WTC11 (cell line): ENCODE results near the gene ZFHX2. TPM values are rescaled to one million over a fixed set of nuclear protein-coding genes. Genes with fewer than 3 reads are reported as not detected.

Experiments
- ATAC-seq: fragments of 200-7000 bp; cut with Tn5 transposase; 2 replicates; pipeline ENCODE4 v1.10.0; 2021; ENCODE audit warnings: mild to moderate bottlenecking, moderate library complexity
- CTCF ChIA-PET: fragments of 300-600 bp; sonication (Branson Sonifier 250); formaldehyde crosslinking; loops from one replicate; lab custom pipeline; 2021; ENCODE audit warnings: antibody characterized with exemption; lab: Charles Lee
- POLR2A ChIA-PET: fragments of 350-600 bp; sonication (Branson Sonifier 250); formaldehyde crosslinking; loops from one replicate; lab custom pipeline; 2021; ENCODE audit warnings: antibody characterized with exemption; lab: Charles Lee
- DNase-seq: peaks from one replicate; pipeline ENCODE4 v3.0.0; 2021; ENCODE audit warnings: low spot score
- H3K27ac Mint-ChIP-seq: 2 replicates; pipeline ENCODE4 v1.8.0; 2021; ENCODE audit warnings: mixed read lengths
- H3K27me3 Mint-ChIP-seq: 2 replicates; pipeline ENCODE4 v1.8.0; 2021; ENCODE audit warnings: low read depth, mild to moderate bottlenecking, moderate library complexity, mixed read lengths
- H3K36me3 Mint-ChIP-seq: 2 replicates; pipeline ENCODE4 v1.8.0; 2021; ENCODE audit warnings: mixed read lengths
- H3K4me1 Mint-ChIP-seq: 2 replicates; pipeline ENCODE4 v1.8.0; 2022; ENCODE audit warnings: mixed read lengths
- H3K4me3 Mint-ChIP-seq: 2 replicates; pipeline ENCODE4 v1.8.0; 2021; ENCODE audit warnings: mild to moderate bottlenecking, moderate library complexity, mixed read lengths
- H3K9me3 Mint-ChIP-seq: 2 replicates; pipeline ENCODE4 v1.8.0; 2021; ENCODE audit warnings: mixed read lengths
- AR ChIP-seq: fragments of 250-450 bp; sonication (Bioruptor Pico); IDR thresholded peaks from 2 replicates; pipeline ENCODE4 v1.9.0; 2021; ENCODE audit warnings: mild to moderate bottlenecking
- CBFB ChIP-seq: sonication (generic); formaldehyde crosslinking; IDR thresholded peaks from 2 replicates; pipeline ENCODE4 v1.8.1; 2022; ENCODE audit warnings: mild to moderate bottlenecking, low read depth, missing genetic modification reagents
- E2F1 ChIP-seq: sonication (generic); formaldehyde crosslinking; IDR thresholded peaks from 2 replicates; pipeline ENCODE4 v1.8.0; 2022; ENCODE audit warnings: mild to moderate bottlenecking, missing genetic modification reagents
- ESRRA ChIP-seq: sonication (generic); formaldehyde crosslinking; IDR thresholded peaks from 2 replicates; pipeline ENCODE4 v1.8.1; 2022; ENCODE audit warnings: mild to moderate bottlenecking, missing genetic modification reagents, borderline replicate concordance
- FOXK1 ChIP-seq: sonication (generic); formaldehyde crosslinking; IDR thresholded peaks from 2 replicates; pipeline ENCODE4 v1.8.0; 2022; ENCODE audit warnings: mild to moderate bottlenecking, moderate library complexity, missing genetic modification reagents
- GRHL2 ChIP-seq: fragments of 250-450 bp; sonication (Bioruptor Pico); IDR thresholded peaks from 2 replicates; pipeline ENCODE4 v1.8.0; 2022; ENCODE audit warnings: mild to moderate bottlenecking, moderate library complexity; ENCODE audit not compliant: insufficient replicate concordance, severe bottlenecking
- JAZF1 ChIP-seq: fragments of 250-450 bp; sonication (Bioruptor Pico); IDR thresholded peaks from 2 replicates; pipeline ENCODE4 v1.9.0; 2021; ENCODE audit warnings: moderate library complexity, mild to moderate bottlenecking, inconsistent platforms
- JUN ChIP-seq: sonication (generic); formaldehyde crosslinking; IDR thresholded peaks from 2 replicates; pipeline ENCODE4 v1.8.0; 2023; ENCODE audit warnings: mild to moderate bottlenecking, missing genetic modification reagents
- KAT7 ChIP-seq: sonication (generic); formaldehyde crosslinking; IDR thresholded peaks from 2 replicates; pipeline ENCODE4 v1.8.1; 2023; ENCODE audit warnings: missing genetic modification reagents, mild to moderate bottlenecking, borderline replicate concordance
- MLX ChIP-seq: sonication (generic); formaldehyde crosslinking; IDR thresholded peaks from 2 replicates; pipeline ENCODE4 v1.8.1; 2023; ENCODE audit warnings: mild to moderate bottlenecking, missing genetic modification reagents, moderate library complexity
- NR2C2 ChIP-seq: sonication (generic); formaldehyde crosslinking; IDR thresholded peaks from 2 replicates; pipeline ENCODE4 v1.8.0; 2022; ENCODE audit warnings: mild to moderate bottlenecking, missing genetic modification reagents
- NR3C1 ChIP-seq: sonication (generic); formaldehyde crosslinking; conservative IDR thresholded peaks from 2 replicates; pipeline ENCODE4 v1.8.1; 2023; ENCODE audit warnings: low read depth, mild to moderate bottlenecking, missing genetic modification reagents
- PRDM15 ChIP-seq: sonication (generic); formaldehyde crosslinking; IDR thresholded peaks from 2 replicates; pipeline ENCODE4 v1.8.0; 2022; ENCODE audit warnings: missing genetic modification reagents
- PREB ChIP-seq: sonication (generic); formaldehyde crosslinking; IDR thresholded peaks from 2 replicates; pipeline ENCODE4 v1.8.1; 2022; ENCODE audit warnings: mild to moderate bottlenecking, missing genetic modification reagents, moderate library complexity, borderline replicate concordance
- SOX15 ChIP-seq: fragments of 250-450 bp; sonication (Bioruptor Pico); IDR thresholded peaks from 2 replicates; pipeline ENCODE4 v1.9.0; 2021; ENCODE audit warnings: mild to moderate bottlenecking
- SP1 ChIP-seq: sonication (generic); formaldehyde crosslinking; conservative IDR thresholded peaks from 2 replicates; pipeline ENCODE4 v1.8.1; 2022; ENCODE audit warnings: missing genetic modification reagents
- ZBTB21 ChIP-seq: sonication (generic); formaldehyde crosslinking; IDR thresholded peaks from 2 replicates; pipeline ENCODE4 v1.8.1; 2023; ENCODE audit warnings: mild to moderate bottlenecking, missing genetic modification reagents, borderline replicate concordance
- ZBTB43 ChIP-seq: sonication (generic); formaldehyde crosslinking; IDR thresholded peaks from 2 replicates; pipeline ENCODE4 v1.8.1; 2023; ENCODE audit warnings: mild to moderate bottlenecking, missing genetic modification reagents
- ZNF219 ChIP-seq: sonication (generic); formaldehyde crosslinking; IDR thresholded peaks from 2 replicates; pipeline ENCODE4 v1.8.0; 2023; ENCODE audit warnings: missing genetic modification reagents, mild to moderate bottlenecking, borderline replicate concordance
- ZNF232 ChIP-seq: sonication (generic); formaldehyde crosslinking; IDR thresholded peaks from 2 replicates; pipeline ENCODE4 v1.8.0; 2022; ENCODE audit warnings: mild to moderate bottlenecking, missing genetic modification reagents
- ZNF317 ChIP-seq: sonication (generic); formaldehyde crosslinking; IDR thresholded peaks from 2 replicates; pipeline ENCODE4 v1.8.1; 2023; ENCODE audit warnings: low read depth, mild to moderate bottlenecking, moderate library complexity, missing genetic modification reagents, borderline replicate concordance
- ZNF416 ChIP-seq: fragments of 250-450 bp; sonication (Bioruptor Pico); IDR thresholded peaks from 2 replicates; pipeline ENCODE4 v1.9.0; 2021; ENCODE audit warnings: mild to moderate bottlenecking, inconsistent platforms
- ZSCAN18 ChIP-seq: fragments of 250-450 bp; sonication (Bioruptor Pico); IDR thresholded peaks from 2 replicates; pipeline ENCODE4 v2.1.2; 2022; ENCODE audit warnings: mild to moderate bottlenecking, moderate library complexity
- total RNA-seq: library from RNA; stranded (reverse); gene quantifications from 3 replicates; pipeline ENCODE4 v1.2.3, GENCODE V29; 2021

Gene ZFHX2
- total RNA-seq, 1 experiment from 2014 or later, result 16.4 TPM

GRCh38 chr14:23517650-23518326 lies 33.8 kb downstream of the ZFHX2 start:
- peaks cover 44% of the 10 kb centered on the region for H3K27me3 Mint-ChIP-seq
- no peak for TF ChIP-seq ZSCAN18 (CRISPR knock-in tag)
- TF ChIP-seq SOX15 (CRISPR knock-in tag), result no peak
- no peak for TF ChIP-seq GRHL2 (CRISPR knock-in tag)
- no peak for TF ChIP-seq FOXK1
- TF ChIP-seq ZNF416 (CRISPR knock-in tag), result no peak
- TF ChIP-seq ZNF317 (CRISPR knock-in tag), result no peak
- TF ChIP-seq JUN, result no peak
- no peak for TF ChIP-seq ZNF219 (CRISPR knock-in tag)
- TF ChIP-seq PREB (CRISPR knock-in tag), result no peak
- no peak for TF ChIP-seq E2F1
- no peak for TF ChIP-seq AR (CRISPR knock-in tag)
- DNase-seq (no peak), ATAC-seq (peak; percentile 21; the same call in 1 of the 2 replicates)
- H3K27ac Mint-ChIP-seq, result no peak overlapping the region
- H3K36me3 Mint-ChIP-seq, result 0 out of 2 replicates have a peak, but pooled peaks cover 3% of the 10 kb centered on the region
- no peaks in the 10 kb centered on the region for H3K9me3 Mint-ChIP-seq
- peaks cover 47% of the 10 kb centered on the region for H3K4me1 Mint-ChIP-seq
- H3K4me3 Mint-ChIP-seq, result no peak overlapping the region
- POLR2A ChIA-PET, result interaction anchor here (0.9 to 6.6 kb wide), 3 partner anchors 20 to 907 kb away, joined by 3 to 49 read pairs (median 3); no protein-coding TSS in a partner anchor
- CTCF ChIA-PET, result interaction anchor here (0.6 to 7.5 kb wide), 9 partner anchors 11 to 376 kb away, joined by 3 to 47 read pairs (median 10); no protein-coding TSS in a partner anchor

GRCh38 chr14:23514644-23514957 lies 37.0 kb downstream of the ZFHX2 start:
- ChIA-PET POLR2A (interaction anchor here (0.6 to 1.2 kb wide), 2 partner anchors 18 to 22 kb away, joined by 3 to 4 read pairs; no protein-coding TSS in a partner anchor), CTCF (interaction anchor here (0.5 to 0.7 kb wide), 2 partner anchors 14 to 36 kb away, joined by 3 read pairs; no protein-coding TSS in a partner anchor)
- H3K27ac Mint-ChIP-seq, result no peak overlapping the region
- H3K4me1 Mint-ChIP-seq, result peaks cover 29% of the 10 kb centered on the region
- no peak for DNase-seq
- no peaks in the 10 kb centered on the region for H3K9me3 Mint-ChIP-seq
- H3K4me3 Mint-ChIP-seq, result no peak overlapping the region
- no peak for ATAC-seq
- peaks cover 47% of the 10 kb centered on the region for H3K27me3 Mint-ChIP-seq
- 0 out of 2 replicates have a peak, but pooled peaks cover 3% of the 10 kb centered on the region for H3K36me3 Mint-ChIP-seq
- TF ChIP-seq ZBTB21 (CRISPR knock-in tag), result no peak
- TF ChIP-seq ZNF232 (CRISPR knock-in tag), result no peak
- TF ChIP-seq NR3C1 (CRISPR knock-in tag), result no peak
- no peak for TF ChIP-seq MLX (CRISPR knock-in tag)
- no peak for TF ChIP-seq ZBTB43 (CRISPR knock-in tag)
- TF ChIP-seq CBFB, result no peak
- TF ChIP-seq NR2C2 (CRISPR knock-in tag), result no peak
- TF ChIP-seq PRDM15 (CRISPR knock-in tag), result no peak
- TF ChIP-seq KAT7 (CRISPR knock-in tag), result no peak
- TF ChIP-seq JAZF1 (CRISPR knock-in tag), result no peak
- no peak for TF ChIP-seq SP1 (CRISPR knock-in tag)
- no peak for TF ChIP-seq ESRRA (CRISPR knock-in tag)
